HepG2 (cell line): ENCODE data around the gene JMJD8. TPM values are rescaled to one million over a fixed set of nuclear protein-coding genes. Genes with fewer than 3 reads are reported as not detected.

Source experiments
- ETV6 ChIP-seq: sonication (generic); formaldehyde crosslinking; conservative IDR thresholded peaks from 2 replicates; pipeline ENCODE4 v1.4.0; 2020; ENCODE audit warnings: missing genetic modification reagents
- FOXM1 ChIP-seq: sonication (generic); formaldehyde crosslinking; IDR thresholded peaks from 2 replicates; pipeline ENCODE4 v1.5.0; 2020; ENCODE audit warnings: missing genetic modification reagents
- GATAD2A ChIP-seq: IDR thresholded peaks from 2 replicates; pipeline ENCODE4 v1.6.1; 2016
- JUND ChIP-seq: sonication (generic); formaldehyde crosslinking; IDR thresholded peaks from 2 replicates; pipeline ENCODE4 v1.8.0; 2022; ENCODE audit warnings: mild to moderate bottlenecking, missing genetic modification reagents
- ZMAT3 ChIP-seq: sonication (generic); formaldehyde crosslinking; conservative IDR thresholded peaks from 2 replicates; pipeline ENCODE4 v1.7.0; 2021; ENCODE audit warnings: missing genetic modification reagents
- ZNF292 ChIP-seq: sonication (generic); formaldehyde crosslinking; IDR thresholded peaks from 2 replicates; pipeline ENCODE4 v1.8.1; 2022; ENCODE audit warnings: mild to moderate bottlenecking, low read depth, missing genetic modification reagents, borderline replicate concordance
- ZNF547 ChIP-seq: sonication (generic); formaldehyde crosslinking; IDR thresholded peaks from 2 replicates; pipeline ENCODE4 v1.5.1; 2020; ENCODE audit warnings: mild to moderate bottlenecking, missing genetic modification reagents
- ZNF557 ChIP-seq: sonication (generic); formaldehyde crosslinking; IDR thresholded peaks from 2 replicates; pipeline ENCODE4 v1.4.0; 2020; ENCODE audit warnings: missing genetic modification reagents
- ZNF83 ChIP-seq: sonication (generic); formaldehyde crosslinking; IDR thresholded peaks from 2 replicates; pipeline ENCODE4 v1.4.0; 2020; ENCODE audit warnings: missing genetic modification reagents, mild to moderate bottlenecking, borderline replicate concordance
- polyA plus RNA-seq, 8 experiments: library from polyadenylated mRNA; depleted of rRNA in 3 of 8; stranded (reverse) in 7 of 8; unstranded in 1 of 8; fragments of >200 nt; fragmentation: Illumina TruSeq in 4 of 8; extraction: Trizol in 4 of 8; gene quantifications; 2 replicates each; pipeline versions ENCODE4 v1.2.1 to v1.2.3, GENCODE V29; 2011 to 2016; ENCODE audit warnings: low read depth in 4 of 8, missing spikeins in 1 of 8, mixed read lengths in 1 of 8; ENCODE audit not compliant: insufficient read depth in 1 of 8
- total RNA-seq, 5 experiments: library from RNA; depleted of rRNA; stranded (reverse); fragments of >200 nt; fragmentation: Illumina TruSeq; extraction: Trizol; gene quantifications; 2 replicates each; pipeline ENCODE4 v1.2.3, GENCODE V29; 2016; ENCODE audit warnings: low read depth in 1 of 5
- TF ChIP-seq, protein P1 (sequence below): sonication (generic); formaldehyde crosslinking; IDR thresholded peaks from 2 replicates; pipeline ENCODE4 v1.4.0; 2020; ENCODE audit warnings: mild to moderate bottlenecking, missing genetic modification reagents
- TF ChIP-seq, protein P2 (sequence below): sonication (generic); formaldehyde crosslinking; IDR thresholded peaks from 2 replicates; pipeline ENCODE4 v1.4.0; 2020; ENCODE audit warnings: missing genetic modification reagents, borderline replicate concordance
- TF ChIP-seq, protein P3 (sequence below): IDR thresholded peaks from 2 replicates; pipeline ENCODE4 v1.6.1; 2012; ENCODE audit warnings: low read depth, low read length, improper control_type of control experiment

Gene JMJD8
- total and polyA plus RNA-seq, 2 of the 13 experiments (the other 11 are each of a cell fraction or from before 2014, with no cell fraction given) = 2.6 to 11.8 TPM

DNA sequence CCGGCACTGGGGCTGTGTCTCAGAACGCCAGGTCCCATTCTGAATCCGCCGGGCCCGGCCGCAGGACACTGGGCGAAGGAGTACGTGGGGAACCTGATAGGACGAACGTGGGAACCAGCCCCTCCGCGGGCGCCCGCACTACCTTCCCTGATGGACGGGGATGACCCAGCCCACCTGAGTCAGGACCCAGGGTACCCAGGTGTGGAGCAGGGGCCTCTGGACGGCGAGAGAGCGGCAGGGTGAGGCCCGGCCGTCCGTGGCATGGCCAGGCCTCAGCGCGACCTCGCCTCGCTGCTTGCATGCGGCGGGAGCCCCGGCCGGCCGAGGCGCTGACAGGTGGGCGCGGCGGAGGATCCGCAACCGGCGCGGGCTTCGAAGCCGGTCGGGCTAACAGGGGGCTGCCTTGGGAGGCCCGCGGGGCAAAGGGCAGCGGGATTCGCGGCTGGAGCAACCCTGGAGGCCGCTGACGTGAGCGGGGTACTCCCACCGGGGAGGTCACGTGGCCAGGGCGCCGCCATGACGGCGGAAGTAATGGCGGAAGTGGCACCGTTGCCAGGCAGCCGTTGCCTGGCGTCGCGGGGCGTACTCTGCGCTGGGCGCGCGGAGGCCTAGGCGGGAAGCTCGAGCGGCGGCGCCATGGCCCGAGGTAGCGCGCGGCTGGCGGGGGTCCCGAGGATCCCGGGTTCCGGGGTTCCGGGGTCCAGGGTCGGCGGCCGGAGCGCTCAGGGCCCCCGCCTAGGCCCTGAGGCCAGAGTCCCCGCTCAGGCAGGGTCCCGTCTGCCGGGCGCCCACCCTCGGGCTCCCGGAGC, 35.1 kb downstream of the JMJD8 start, which contains the start of gene WDR90 (continued):
- TF ChIP-seq, protein P1, sequence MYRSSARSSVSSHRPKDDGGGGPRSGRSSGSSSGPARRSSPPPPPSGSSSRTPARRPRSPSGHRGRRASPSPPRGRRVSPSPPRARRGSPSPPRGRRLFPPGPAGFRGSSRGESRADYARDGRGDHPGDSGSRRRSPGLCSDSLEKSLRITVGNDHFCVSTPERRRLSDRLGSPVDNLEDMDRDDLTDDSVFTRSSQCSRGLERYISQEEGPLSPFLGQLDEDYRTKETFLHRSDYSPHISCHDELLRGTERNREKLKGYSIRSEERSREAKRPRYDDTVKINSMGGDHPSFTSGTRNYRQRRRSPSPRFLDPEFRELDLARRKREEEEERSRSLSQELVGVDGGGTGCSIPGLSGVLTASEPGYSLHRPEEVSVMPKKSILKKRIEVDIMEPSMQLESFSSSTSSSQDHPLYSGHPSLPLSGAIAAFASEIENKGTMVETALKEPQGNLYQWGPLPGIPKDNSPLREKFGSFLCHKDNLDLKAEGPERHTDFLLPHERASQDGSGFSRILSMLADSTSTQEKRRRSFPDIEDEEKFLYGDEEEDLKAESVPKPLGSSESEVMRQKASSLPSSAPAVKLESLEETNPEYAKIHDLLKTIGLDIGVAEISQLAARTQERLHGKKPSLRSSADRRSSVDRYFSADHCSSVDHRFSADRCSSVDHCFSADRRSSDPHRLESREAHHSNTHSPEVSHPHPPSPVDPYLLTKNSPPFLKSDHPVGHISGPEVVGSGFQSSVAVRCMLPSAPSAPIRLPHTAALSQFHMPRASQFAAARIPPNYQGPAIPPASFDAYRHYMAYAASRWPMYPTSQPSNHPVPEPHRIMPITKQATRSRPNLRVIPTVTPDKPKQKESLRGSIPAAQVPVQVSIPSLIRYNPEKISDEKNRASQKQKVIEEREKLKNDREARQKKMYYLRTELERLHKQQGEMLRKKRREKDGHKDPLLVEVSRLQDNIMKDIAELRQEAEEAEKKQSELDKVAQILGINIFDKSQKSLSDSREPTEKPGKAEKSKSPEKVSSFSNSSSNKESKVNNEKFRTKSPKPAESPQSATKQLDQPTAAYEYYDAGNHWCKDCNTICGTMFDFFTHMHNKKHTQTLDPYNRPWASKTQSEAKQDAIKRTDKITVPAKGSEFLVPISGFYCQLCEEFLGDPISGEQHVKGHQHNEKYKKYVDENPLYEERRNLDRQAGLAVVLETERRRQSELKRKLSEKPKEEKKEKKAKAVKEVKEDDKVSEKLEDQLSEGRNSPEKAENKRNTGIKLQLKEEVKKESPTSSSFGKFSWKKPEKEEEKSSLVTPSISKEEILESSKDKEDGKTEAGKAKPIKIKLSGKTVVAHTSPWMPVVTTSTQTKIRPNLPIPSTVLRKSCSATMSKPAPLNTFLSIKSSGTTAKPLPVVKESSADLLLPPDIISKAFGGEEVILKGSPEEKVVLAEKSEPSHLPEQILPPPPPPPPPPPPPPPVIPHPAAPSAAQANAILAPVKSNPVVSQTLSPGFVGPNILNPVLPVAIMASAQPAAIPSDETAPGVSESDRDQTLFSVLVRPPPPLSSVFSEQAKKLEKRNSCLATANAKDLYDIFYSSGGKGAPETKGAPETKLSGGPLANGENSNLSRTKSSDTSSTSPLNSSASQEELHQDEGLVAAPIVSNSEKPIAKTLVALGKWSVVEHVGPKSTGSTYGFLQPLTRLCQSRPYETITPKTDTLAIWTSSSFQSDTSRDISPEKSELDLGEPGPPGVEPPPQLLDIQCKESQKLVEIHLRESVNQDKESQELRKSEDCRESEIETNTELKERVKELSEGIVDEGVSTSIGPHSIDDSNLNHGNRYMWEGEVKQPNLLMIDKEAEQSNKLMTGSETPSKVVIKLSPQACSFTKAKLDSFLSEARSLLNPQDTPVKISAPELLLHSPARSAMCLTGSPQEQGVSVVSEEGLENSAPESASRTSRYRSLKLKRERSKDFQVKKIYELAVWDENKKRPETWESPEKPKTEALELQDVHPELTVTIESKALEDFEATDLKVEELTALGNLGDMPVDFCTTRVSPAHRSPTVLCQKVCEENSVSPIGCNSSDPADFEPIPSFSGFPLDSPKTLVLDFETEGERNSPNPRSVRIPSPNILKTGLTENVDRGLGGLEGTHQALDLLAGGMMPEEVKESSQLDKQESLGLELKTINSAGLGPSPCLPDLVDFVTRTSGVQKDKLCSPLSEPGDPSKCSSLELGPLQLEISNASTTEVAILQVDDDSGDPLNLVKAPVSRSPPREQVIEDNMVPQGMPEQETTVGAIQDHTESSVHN (CRISPR knock-in tag) = no peak; the same call in 1 of the 2 replicates
- TF ChIP-seq ZNF557 (CRISPR knock-in tag) (no peak), ZNF547 (CRISPR knock-in tag) (peak; percentile 85), FOXM1 (no peak; the same call in 1 of the 2 replicates), ZNF83 (CRISPR knock-in tag) (no peak), ZNF292 (CRISPR knock-in tag) (no peak), ZMAT3 (peak; percentile 93), GATAD2A (CRISPR knock-in tag) (0 out of 2 replicates have a peak, but pooled peaks have one; percentile 17), ETV6 (CRISPR knock-in tag) (peak; percentile 96), JUND (CRISPR knock-in tag) (peak; percentile 26; the same call in 1 of the 2 replicates)
- TF ChIP-seq, protein P2, sequence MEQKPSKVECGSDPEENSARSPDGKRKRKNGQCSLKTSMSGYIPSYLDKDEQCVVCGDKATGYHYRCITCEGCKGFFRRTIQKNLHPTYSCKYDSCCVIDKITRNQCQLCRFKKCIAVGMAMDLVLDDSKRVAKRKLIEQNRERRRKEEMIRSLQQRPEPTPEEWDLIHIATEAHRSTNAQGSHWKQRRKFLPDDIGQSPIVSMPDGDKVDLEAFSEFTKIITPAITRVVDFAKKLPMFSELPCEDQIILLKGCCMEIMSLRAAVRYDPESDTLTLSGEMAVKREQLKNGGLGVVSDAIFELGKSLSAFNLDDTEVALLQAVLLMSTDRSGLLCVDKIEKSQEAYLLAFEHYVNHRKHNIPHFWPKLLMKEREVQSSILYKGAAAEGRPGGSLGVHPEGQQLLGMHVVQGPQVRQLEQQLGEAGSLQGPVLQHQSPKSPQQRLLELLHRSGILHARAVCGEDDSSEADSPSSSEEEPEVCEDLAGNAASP = no peak
- TF ChIP-seq, protein P3, sequence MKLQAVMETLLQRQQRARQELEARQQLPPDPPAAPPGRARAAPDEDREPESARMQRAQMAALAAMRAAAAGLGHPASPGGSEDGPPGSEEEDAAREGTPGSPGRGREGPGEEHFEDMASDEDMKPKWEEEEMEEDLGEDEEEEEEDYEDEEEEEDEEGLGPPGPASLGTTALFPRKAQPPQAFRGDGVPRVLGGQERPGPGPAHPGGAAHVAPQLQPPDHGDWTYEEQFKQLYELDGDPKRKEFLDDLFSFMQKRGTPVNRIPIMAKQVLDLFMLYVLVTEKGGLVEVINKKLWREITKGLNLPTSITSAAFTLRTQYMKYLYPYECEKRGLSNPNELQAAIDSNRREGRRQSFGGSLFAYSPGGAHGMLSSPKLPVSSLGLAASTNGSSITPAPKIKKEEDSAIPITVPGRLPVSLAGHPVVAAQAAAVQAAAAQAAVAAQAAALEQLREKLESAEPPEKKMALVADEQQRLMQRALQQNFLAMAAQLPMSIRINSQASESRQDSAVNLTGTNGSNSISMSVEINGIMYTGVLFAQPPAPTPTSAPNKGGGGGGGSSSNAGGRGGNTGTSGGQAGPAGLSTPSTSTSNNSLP = no peak
